GM12873 (cell line): ENCODE results near the gene PLEKHA8.

Experiments
- CTCF ChIP-seq: IDR thresholded peaks from 2 replicates; pipeline ENCODE4 v1.5.1; 2012; ENCODE audit warnings: low read depth, mild to moderate bottlenecking, moderate library complexity, low read length, control low read depth; ENCODE audit not compliant: insufficient read depth; ENCODE audit errors: missing control alignments

PLEKHA8 gene

GRCh38 chr7:30170476-30171205, 142.4 kb downstream of the PLEKHA8 start:
- TF ChIP-seq CTCF: no peak

DNA sequence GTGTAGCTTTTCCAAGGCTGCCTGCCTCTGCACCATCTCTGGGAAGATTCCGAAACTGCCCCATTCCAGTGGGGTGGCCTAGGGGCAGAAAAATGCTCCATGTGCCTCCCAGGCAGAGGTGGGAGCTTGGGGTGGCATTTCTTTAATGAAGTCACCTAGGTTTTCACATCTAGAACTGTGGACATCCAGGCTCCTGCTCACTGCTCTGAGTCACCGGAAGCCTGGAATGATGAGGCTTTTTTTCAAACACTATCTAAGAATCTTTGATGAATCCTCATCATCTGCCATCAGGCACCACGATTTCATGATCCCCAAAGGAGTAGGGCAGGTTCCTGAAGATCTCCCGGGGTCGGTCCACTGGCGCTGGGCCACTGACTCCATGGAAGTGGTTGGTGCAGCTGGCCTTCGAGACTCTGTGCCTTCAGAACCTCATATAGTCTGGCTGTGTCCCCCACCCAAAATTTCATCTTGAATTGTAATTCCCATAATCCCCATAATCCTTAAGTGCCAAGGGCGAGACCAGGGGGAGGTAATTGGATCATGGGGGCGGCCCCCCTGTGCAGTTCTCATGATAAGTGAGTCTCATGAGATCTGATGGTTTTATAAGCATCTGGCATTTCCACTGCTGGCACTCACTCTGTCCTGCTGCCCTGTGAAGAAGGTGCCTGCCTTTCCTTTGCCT, 143.7 kb downstream of the PLEKHA8 start:
- no peak for TF ChIP-seq CTCF

DNA sequence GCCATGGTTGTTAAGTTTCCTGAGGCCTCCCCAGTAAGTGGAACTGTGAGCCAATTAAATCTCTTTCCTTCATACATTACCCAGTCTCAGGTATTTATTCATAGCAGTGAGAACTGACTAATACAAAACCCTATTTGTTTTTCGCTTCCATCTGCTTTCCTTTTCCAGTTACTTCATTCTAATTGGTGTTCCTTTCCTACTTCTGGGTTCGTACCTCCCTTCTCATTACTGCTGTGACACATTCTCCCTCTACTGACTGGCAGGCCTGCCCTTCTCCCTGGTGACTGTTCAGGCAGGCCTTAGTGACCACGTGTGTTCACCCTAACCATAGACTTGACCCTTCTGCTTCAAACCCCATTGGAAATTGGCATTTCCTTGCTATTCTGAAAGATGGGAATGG, 144.2 kb downstream of the PLEKHA8 start:
- no peak for TF ChIP-seq CTCF

- no peak for TF ChIP-seq CTCF
Measured at GRCh38 chr7:30173058-30173897, 145.1 kb downstream of the PLEKHA8 start.

- TF ChIP-seq CTCF: no peak
Measured at GRCh38 chr7:30175180-30175579, 147.0 kb downstream of the PLEKHA8 start.

DNA sequence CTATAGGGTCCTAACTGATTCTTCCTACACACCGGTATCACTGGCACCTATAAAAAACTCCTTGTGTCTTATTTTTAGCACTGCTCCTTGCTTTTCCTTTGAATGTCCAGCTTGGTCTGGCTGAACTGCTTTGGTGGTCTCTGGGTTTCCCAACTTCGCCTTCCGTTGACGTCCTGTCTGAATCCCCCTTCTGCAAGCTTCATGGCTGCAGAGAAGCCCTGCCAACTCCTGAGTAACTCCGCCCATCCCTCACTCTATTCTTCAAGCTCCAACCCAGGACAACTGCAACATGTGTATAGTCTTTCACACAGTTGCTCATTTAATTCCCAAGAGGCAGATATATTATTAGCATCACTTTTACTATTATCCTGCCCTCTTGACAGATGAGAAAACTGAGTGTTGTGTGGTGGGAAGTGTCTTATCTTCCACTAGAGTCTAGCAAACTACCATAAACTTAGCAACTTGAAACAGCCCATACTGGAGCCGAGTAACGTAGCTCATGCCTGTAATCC, 147.5 kb downstream of the PLEKHA8 start:
- no peak for TF ChIP-seq CTCF
